ENCODE measurements around the gene TGFBI. TPM values are rescaled to one million over a fixed set of nuclear protein-coding genes. Genes with fewer than 3 reads are reported as not detected.

Gene TGFBI
- total RNA-seq, 1 donor from 2014 or later, result 46.9 TPM

DNA sequence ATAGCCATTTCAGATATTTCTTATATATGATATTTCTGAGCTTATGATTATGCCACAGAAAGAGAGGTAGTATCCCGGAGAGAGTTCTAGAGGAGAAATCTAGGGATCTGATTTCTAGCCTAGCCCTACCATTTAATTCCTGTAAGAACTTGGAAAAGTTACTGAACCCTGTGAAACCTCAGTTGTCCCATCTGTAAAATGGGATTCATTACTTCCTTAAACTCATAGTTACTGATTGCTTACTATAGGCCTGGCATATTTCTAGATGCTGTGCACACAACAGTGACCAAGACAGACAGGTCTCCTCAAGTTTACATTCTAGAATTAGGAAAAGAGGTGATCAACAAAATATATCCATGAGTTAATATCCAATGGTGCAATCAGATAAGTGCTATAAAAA is 73.1 kb downstream of the TGFBI start:
- intact Hi-C loops (cut with DNase I), result no loop called here
- DNase-seq (ENCODE audit: low spot score), result no peak

GRCh38 chr5:136103118-136103517 is 74.3 kb downstream of the TGFBI start:
- no peak for DNase-seq (ENCODE audit: low spot score)
- intact Hi-C loops (cut with DNase I), result no loop called here

DNA sequence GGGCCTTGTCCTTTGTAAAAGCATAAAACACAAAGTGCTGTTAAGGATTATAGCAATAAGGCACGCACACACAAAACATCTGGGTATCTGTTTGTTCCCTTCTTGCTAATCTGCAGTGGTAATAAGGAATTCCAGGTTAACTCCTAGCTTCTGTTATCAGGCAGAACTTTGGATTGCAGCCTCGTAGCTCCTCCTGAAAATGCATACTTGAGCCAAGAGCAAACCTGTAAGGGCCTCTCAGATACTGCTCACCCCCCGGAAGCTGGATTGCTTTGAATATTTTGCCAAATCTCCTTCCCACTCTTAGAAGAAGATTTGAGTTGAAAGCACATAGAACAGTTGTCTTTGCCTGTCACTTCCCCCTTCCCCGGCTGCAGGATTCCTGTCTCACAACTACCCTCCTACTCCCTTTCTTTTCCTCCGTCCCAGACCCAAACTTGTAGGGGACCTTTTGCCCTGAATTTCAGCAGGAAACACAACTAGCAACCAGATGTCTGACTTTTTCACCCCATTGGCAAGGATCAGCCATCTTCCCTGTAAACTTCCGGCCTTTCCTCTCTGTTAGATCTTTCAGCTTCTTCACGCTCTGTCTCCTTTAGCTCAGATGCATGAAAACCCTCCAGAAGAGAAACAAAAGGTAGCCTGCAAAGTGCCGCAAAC is 75.6 kb downstream of the TGFBI start:
- intact Hi-C loops (cut with DNase I), result no loop called here
- no peak for DNase-seq (ENCODE audit: low spot score)

DNA sequence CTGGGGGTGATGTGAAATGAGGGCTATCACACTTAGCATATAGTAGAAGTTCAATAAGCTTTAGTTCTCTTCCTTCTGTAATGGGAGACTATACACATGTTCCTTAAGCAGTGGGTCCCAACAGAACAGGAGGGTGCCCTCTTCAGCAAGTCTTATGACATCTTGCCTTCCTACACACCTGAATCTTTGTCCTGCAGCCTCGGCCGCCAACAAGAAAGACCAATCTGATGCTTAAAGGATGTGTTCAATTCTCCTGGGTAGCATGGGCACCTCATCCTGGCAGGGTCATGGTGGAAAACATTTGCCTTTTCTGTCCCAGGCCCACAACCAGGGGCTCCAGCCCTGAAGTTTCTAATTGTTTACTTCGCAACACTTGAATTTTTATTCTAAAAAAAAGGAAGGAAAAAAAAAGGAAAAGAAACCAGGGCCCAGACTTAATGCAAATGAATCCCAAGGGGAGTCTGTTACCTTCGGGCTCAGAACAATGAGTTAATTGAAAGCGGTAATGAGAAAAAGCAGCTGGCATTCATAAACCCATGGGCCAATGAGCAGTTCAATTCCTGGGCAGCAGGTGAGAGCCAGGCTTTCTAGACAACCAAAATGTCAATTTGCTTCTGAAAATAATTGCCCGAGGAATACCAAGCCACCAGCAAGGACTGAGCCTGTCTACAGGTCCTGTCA is 77.7 kb downstream of the TGFBI start:
- intact Hi-C loops (cut with DNase I), result no loop called here
- no peak for DNase-seq (ENCODE audit: low spot score)

DNA sequence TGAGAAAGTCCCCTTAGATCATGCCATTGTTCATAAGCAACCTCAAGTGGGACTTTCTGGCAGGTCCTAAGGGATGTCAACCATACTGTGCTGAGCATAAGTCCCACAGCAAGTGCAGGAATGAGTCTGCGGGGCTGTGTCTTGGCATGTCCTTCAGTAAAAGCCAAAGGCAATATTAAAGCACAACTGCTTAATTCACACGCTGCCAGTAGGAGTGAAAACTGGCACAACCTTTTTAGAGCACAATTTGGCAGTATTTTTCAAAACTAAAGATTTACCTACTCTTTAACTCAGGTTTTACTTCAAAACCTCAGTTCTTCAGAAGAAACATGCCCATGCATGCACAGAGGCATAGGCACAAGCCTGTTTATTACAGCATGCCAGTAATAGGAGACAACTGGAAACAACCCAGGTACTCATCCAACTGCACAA is 79.4 kb downstream of the TGFBI start:
- DNase-seq (ENCODE audit: low spot score), result no peak
- intact Hi-C loops (cut with DNase I), result no loop called here

DNA sequence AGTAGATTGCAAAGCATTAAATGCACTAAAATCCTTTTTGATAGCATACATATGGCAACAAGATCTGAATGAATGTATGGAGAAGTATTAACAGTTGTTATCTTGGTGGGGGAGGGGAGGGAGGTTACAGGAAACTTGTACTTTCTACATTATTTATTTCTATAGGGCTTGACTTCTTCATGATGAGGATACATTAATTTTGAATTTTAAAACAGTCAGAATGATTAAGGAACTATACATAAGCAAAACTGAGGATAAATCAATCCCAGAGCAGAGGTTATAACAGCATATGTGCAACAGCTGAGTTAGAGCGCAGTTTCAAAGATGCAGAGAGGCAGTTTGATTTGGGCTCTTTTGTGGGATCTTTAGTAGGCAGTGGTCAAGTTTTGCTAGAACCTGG is 80.0 kb downstream of the TGFBI start:
- intact Hi-C loops (cut with DNase I), result no loop called here
- no peak for DNase-seq (ENCODE audit: low spot score)

DNA sequence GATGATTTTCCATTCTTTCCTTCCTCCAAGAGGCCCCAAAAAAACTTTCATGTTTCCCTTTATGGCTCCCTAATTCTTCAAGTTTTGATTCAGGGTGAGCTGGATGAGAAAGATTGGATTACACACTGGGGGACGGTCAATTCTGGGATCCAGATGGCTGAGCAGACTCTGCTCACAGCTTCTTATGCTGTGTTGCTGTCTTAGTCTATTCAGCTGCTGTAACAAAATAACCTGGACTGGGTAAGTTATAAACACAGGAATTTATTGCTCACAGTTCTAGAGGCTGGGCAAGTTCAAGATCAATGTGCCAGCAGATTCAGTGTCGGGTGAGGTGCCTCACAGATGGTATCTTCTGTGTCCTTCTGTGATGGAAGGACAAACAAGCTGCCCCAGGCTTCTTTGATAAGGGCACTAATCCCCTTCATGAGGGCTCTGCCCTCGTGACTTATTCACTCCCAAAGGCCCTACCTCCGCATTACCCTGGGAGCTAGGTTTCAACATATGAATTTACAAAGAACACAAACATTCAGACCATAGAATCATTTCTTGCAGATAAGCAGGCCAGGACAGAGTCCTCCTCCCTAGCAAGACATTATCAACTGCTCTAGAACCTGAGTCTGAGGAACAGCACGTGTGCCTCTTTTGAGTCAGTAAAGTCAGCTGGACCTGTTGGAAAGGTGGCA is 80.8 kb downstream of the TGFBI start:
- intact Hi-C loops (cut with DNase I), result no loop called here
- no peak for DNase-seq (ENCODE audit: low spot score)

Other genes starting within 250 kb of the TGFBI start
- gene SLC25A48, start 194.3 kb upstream of the TGFBI start, total RNA-seq, result not detected
- not detected for gene IL9, start 133.1 kb upstream of the TGFBI start, total RNA-seq
- not detected for gene LECT2, start 74.0 kb upstream of the TGFBI start, total RNA-seq
- gene SMAD5, start 103.9 kb downstream of the TGFBI start, total RNA-seq, result 45.9 TPM
- not detected for gene SMIM32, start 164.2 kb downstream of the TGFBI start, total RNA-seq